ENCODE results near the gene RPS6KA5. TPM values are rescaled to one million over a fixed set of nuclear protein-coding genes. Genes with fewer than 3 reads are reported as not detected.
"Not testable (repeated sequence)": the region's sequence is repeated elsewhere in the genome, so short reads cannot be mapped to it uniquely, and the experiment has no call there.

Gene RPS6KA5
- total RNA-seq (2014; rRNA removed; shearing (Covaris generic)), result 1.9 and 6.8 TPM in 2 replicates

DNA sequence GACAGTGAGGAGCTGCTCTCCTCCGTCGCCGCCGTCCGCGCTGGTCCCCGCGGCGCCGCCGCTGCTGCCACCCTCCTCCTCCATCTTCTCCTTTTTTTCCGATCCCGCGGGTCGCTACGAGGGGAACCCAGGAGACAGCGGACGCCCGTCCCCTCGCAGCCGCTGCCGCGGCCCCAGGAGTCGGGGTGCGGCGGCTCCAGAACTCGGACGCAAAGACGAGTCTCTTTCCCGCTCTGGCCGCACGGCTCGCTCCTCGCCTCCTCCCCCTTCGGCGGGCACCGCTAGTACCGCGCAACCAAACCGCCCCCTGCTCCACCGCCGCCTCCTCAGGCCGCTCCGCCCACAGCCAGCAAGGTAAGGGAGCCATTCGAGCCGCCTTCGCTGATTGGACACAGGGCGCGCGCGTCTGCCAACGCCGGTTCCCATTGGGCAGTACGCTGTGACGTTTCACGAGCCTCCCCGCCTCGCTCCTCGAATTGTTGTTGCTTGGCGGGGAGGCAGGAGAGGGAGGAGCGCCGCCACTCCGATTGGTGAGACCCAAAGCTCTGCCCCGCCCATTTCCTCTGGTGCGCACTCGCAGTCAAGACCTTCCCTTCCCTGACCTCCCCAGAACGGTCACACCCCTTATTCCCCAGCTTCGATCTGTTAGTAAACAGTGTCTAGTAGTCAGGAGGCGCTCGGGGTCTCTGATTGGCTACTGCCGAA lies at the start of gene RPS6KA5:
TSS of gene RPS6KA5 (minus strand) at position 291 of the 705 bp plus-strand sequence. CDS start at position 84, 207 bp downstream.
- no peaks in the 10 kb centered on the region for H3K9me3 ChIP-seq (replicated peaks)
- H3K27me3 ChIP-seq (replicated peaks), result 0 out of 2 replicates have a peak, but pooled peaks cover 2% of the 10 kb centered on the region
- H3K4me1 ChIP-seq (replicated peaks), result peaks cover 5% of the 10 kb centered on the region
- peak; percentile 99 to 100 for DNase-seq (ENCODE audit: low read depth in 1 of 2, low spot score in 2 of 2)
- peak within 1 kb of the TSS; percentile 75 for H3K27ac ChIP-seq
- peak within 1 kb of the TSS; percentile 75 for H3K4me3 ChIP-seq
- H3K36me3 ChIP-seq, result no peaks in the 10 kb centered on the region

DNA sequence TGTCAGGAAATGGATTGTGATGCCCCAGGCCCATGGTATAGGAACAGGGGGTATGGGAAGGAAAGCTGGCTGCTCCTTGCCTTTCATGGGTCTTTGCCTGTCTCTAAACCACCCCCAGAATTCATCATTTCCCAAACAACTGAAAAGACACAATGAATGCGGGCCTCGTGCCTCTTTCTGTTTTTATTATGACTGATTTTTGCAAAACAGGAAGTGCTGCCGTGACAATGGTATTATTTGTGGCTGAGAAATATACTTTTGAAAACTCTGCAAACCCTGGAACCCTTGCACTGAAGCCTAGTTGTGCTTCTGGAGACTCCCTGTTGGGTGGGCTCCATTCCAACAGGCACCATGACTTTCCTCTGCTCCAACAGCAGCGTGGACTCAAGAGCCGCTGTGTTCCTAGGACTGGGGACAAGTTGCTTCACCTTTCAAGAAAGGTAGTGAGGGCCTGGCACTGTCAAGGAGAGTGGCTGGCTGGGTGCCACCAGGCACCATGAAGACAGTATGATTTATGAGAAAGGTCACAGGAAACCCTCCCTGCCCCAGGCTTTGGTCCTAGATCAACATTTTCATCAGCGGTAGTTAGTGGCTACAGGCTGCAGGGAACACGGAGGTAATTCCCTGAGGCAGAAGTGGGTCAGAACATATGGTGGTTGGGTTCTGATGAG lies 48.6 kb upstream of the RPS6KA5 start:
- H3K9me3 ChIP-seq (replicated peaks), result no peaks in the 10 kb centered on the region
- no peak overlapping the region for H3K27ac ChIP-seq
- peaks cover 15% of the 10 kb centered on the region for H3K4me1 ChIP-seq (replicated peaks)
- no peaks in the 10 kb centered on the region for H3K27me3 ChIP-seq (replicated peaks)
- no peak overlapping the region for H3K4me3 ChIP-seq
- DNase-seq (ENCODE audit: low read depth in 1 of 2, low spot score in 2 of 2), result no peak
- no peaks in the 10 kb centered on the region for H3K36me3 ChIP-seq

DNA sequence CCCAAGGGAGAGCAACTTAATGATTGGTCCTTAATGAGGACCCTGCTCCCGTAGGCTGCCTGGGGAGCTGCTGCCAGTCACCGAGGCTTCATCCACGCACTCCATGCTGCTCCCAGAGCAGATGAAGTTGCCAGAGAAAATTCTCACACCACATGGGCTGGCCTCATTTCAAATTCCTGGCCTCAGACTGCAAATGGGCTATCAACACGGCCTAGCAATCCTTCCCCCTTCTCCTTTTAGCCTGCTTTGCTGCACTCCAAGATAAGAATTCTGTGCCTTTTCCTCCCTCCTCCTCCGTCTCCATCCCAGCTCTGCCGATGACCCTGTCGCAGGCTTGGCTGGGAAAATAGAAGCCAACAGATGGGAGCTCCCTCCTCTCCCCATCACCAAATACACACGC lies 42.7 kb upstream of the RPS6KA5 start:
- no peak overlapping the region for H3K4me3 ChIP-seq
- H3K9me3 ChIP-seq (replicated peaks), result no peaks in the 10 kb centered on the region
- H3K36me3 ChIP-seq, result no peaks in the 10 kb centered on the region
- DNase-seq (ENCODE audit: low read depth in 1 of 2, low spot score in 2 of 2), result no peak
- no peaks in the 10 kb centered on the region for H3K27me3 ChIP-seq (replicated peaks)
- H3K27ac ChIP-seq, result no peak overlapping the region
- H3K4me1 ChIP-seq (replicated peaks), result no peaks in the 10 kb centered on the region

DNA sequence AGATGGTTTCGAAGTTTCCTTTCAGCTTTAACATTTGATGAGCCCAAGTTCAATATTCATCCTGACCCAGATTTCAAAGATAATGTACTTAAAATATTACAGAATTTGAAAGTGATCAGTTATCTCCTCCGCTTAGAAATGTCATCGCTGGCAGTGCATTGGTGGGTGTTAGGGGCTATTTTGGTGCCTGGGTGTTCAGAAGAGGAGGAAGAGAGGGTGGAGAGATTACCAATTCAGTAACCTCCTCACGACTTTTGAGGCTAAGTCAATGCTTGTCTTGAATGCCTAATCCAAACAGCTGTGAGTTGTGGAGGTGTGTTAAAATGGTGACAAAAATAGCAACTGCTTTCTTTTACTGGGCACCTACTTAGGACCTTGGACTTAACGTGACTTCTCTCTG lies 39.7 kb upstream of the RPS6KA5 start:
- H3K27ac ChIP-seq, result no peak overlapping the region
- H3K4me3 ChIP-seq, result no peak overlapping the region
- H3K9me3 ChIP-seq (replicated peaks), result no peaks in the 10 kb centered on the region
- H3K27me3 ChIP-seq (replicated peaks), result no peaks in the 10 kb centered on the region
- no peaks in the 10 kb centered on the region for H3K4me1 ChIP-seq (replicated peaks)
- no peaks in the 10 kb centered on the region for H3K36me3 ChIP-seq
- DNase-seq (ENCODE audit: low read depth in 1 of 2, low spot score in 2 of 2), result no peak

DNA sequence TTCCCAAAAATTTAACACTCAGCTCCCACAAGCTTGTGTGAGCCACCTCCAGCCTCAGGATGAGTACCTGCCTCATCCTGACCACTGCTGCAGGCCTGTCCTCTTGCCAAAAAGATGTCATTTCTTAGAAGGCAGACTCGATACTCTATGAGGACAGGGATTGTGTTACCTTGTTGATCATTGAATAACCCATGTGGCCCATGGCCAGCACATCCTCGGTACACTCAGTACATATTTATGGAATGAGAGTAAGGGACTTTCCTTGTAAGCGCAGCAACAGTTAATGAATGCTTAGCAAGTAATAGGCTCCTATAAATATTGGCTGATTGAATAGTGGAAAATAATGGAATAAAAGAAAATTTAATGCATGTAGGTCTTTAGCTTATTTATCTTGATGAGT lies 38.1 kb upstream of the RPS6KA5 start:
- Histone ChIP-seq H3K27ac (no peak overlapping the region), H3K9me3 (replicated peaks) (no peaks in the 10 kb centered on the region), H3K27me3 (replicated peaks) (no peaks in the 10 kb centered on the region), H3K36me3 (no peaks in the 10 kb centered on the region), H3K4me1 (replicated peaks) (no peaks in the 10 kb centered on the region), H3K4me3 (no peak overlapping the region)
- DNase-seq (ENCODE audit: low read depth in 1 of 2, low spot score in 2 of 2), result no peak

DNA sequence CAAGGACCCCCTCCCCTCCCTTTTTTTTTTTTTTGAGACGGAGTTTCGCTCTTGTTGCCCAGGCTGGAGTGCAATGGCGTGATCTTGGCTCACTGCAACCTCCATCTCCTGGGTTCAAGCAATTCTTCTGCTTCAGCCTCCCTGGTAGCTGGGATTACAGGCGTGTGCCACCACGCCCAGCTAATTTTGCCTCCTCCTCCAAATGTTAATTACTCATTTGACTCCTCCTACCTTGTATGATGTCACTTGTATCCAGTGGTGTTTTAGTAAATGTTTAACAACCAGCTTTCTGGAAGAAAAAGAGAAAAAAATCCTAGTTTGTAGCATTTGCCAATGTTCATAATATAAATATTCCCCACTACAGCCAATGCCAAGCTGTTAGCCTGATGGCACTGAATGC lies 37.2 kb upstream of the RPS6KA5 start:
- H3K4me1 ChIP-seq (replicated peaks); DNase-seq (ENCODE audit: low read depth in 1 of 2, low spot score in 2 of 2): not testable (repeated sequence)

DNA sequence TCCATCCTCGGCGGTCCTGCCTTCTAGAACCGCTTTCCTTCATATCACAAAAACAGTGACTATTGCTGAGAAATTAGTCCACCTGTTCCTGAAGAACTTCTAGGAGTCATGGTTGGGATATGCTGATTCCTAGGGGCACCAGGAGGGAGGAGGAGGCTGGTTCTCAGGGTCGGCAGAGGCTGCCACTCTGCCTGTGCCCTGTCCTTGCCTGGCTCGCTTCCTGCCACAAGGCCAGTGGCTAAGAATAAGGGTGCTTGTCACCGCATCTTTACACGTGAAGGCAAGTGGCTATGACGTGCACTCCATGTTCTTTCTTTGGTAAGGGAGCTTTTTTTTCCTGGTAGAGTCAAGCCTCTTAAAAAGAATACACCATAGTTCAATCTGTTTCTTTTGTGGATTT lies 34.7 kb upstream of the RPS6KA5 start:
- H3K4me3 ChIP-seq, result no peak overlapping the region
- no peaks in the 10 kb centered on the region for H3K9me3 ChIP-seq (replicated peaks)
- H3K27ac ChIP-seq, result no peak overlapping the region

More for the DNA sequence above, 37.2 kb upstream of the RPS6KA5 start:
- not testable (repeated sequence) for H3K9me3 ChIP-seq (replicated peaks); H3K27ac ChIP-seq; H3K36me3 ChIP-seq; H3K4me3 ChIP-seq; H3K27me3 ChIP-seq (replicated peaks)

DNA sequence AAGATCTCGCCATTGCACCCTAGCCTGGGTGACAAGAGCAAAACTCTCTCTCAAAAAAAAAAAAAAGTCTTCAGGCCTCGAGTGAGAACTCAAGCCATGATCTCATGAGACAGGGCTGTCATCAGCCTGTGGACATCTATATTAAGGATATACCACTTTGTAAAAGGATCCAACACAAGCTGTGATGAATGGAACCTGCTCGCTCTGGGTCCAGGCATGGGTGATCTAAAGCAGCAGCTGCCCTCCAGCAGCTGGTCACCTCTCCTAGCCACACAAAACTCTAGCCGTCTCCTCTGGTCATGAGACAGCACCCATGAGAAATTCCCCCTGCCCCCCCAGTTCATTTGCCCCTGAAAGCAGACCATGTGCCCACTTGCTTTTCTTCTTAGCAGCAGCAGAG lies 34.3 kb upstream of the RPS6KA5 start:
- H3K4me3 ChIP-seq, result no peak overlapping the region
- no peaks in the 10 kb centered on the region for H3K36me3 ChIP-seq
- DNase-seq (ENCODE audit: low read depth in 1 of 2, low spot score in 2 of 2), result no peak
- no peaks in the 10 kb centered on the region for H3K4me1 ChIP-seq (replicated peaks)
- H3K9me3 ChIP-seq (replicated peaks), result no peaks in the 10 kb centered on the region
- no peak overlapping the region for H3K27ac ChIP-seq
- no peaks in the 10 kb centered on the region for H3K27me3 ChIP-seq (replicated peaks)

More for the DNA sequence above, 34.7 kb upstream of the RPS6KA5 start:
- Histone ChIP-seq H3K4me1 (replicated peaks) (no peaks in the 10 kb centered on the region), H3K27me3 (replicated peaks) (no peaks in the 10 kb centered on the region), H3K36me3 (no peaks in the 10 kb centered on the region)
- DNase-seq (ENCODE audit: low read depth in 1 of 2, low spot score in 2 of 2), result no peak

DNA sequence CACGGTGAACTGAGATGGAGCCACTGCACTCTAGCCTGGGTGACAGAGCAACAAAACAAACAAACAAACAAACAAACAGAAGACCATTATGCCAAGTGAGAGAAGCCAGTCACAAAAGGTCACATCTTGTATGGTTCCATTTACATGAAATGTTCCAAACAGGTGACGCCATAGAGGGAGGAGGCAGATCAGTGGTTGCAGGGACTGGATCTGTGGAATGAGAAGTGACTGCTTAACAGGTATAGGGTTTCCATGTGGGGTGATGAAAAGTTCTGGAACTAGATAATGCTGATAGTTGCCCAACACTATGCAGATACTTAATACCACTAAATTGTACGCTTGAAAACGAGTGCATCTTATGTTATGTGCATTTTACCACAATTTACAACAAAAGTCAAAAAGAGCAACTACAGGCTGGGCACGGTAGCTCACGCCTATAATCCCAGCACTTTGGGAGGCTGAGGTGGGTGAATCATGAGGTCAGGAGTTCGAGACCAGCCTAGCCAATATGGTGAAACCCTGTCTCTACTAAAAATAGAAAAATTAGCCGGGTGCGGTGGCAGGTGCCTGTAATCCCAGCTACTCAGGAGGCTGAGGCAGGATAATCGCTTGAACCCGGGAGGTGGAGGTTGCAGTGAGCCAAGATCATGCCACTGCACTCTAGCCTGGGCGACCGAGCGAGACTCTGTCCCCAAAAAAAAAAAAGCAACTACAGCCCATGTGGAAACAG lies 33.5 kb upstream of the RPS6KA5 start:
- not testable (repeated sequence) for H3K4me1 ChIP-seq (replicated peaks); H3K27ac ChIP-seq; H3K9me3 ChIP-seq (replicated peaks); H3K27me3 ChIP-seq (replicated peaks); H3K36me3 ChIP-seq; H3K4me3 ChIP-seq; DNase-seq (ENCODE audit: low read depth in 1 of 2, low spot score in 2 of 2)

DNA sequence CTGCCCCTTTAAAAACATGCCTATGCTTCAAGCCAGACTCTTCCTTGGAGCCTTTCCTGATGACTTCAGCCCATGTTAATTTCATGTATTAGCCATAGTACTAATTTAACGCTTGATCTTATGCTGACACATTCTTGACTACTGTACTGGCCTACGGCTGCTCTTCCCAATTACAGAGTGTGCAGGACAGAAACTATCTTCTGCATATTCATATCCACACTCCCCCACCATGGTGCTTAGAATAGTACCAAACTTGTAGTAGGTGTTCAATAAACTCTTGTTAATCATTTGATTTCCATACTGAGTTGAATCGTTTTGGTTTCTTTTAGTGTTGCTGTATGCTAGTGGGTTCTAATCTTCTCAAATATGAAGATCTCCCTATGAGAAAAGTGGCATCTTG lies 31.6 kb upstream of the RPS6KA5 start:
- Histone ChIP-seq H3K27ac (no peak overlapping the region), H3K27me3 (replicated peaks) (no peaks in the 10 kb centered on the region), H3K36me3 (no peaks in the 10 kb centered on the region), H3K4me3 (no peak overlapping the region), H3K4me1 (replicated peaks) (no peaks in the 10 kb centered on the region), H3K9me3 (replicated peaks) (no peaks in the 10 kb centered on the region)
- no peak for DNase-seq (ENCODE audit: low read depth in 1 of 2, low spot score in 2 of 2)

DNA sequence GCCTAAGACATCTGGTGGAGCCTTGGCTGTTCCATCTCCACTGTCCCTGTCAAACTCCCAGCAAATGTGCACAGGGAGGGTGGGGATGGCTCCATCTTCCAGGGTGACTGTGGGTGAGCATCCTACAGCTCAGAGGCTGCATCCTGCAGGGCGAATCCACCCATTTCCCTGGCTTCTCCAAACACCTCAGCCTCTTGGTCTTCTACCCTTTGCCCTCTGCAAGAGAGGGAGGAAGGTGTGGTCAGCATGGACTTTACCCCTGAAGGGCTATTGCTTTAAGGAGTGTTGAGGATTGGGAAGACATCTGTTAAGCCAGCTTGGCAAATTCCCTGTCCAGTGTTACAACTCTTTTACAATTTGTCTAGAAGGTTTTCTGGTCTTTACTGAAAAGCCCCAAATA lies 30.3 kb upstream of the RPS6KA5 start:
- DNase-seq (ENCODE audit: low read depth in 1 of 2, low spot score in 2 of 2), result no peak
- Histone ChIP-seq H3K36me3 (no peaks in the 10 kb centered on the region), H3K4me1 (replicated peaks) (no peaks in the 10 kb centered on the region), H3K27ac (no peak overlapping the region), H3K4me3 (no peak overlapping the region), H3K9me3 (replicated peaks) (no peaks in the 10 kb centered on the region), H3K27me3 (replicated peaks) (no peaks in the 10 kb centered on the region)

DNA sequence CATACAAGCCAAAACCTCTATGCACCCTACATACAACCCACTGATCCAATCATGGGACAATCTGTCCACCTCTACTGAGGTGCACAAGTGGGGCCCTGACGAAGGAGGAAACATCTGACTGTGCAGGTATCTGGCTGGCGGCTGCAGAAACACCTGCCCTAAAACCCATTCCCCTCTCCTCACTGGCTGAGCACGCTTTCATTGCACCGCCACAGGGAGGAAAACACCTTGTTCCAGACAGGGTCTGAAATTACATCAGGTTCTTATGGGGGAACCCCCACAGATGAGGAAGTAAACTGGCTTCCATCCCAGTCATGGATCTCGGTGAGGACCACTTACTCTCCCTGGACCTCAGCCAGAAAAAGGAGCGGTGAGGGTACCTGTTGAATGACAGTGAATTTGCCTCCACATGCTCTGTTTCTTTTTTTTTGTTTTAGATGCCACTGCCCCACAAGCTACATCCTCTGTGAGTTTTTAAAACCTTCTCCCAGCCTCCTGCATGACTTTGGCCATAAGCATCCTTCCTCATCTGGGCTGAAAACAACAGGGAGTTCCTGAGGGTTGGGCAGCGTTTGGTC lies 29.6 kb upstream of the RPS6KA5 start:
- Histone ChIP-seq H3K36me3 (no peaks in the 10 kb centered on the region), H3K27ac (no peak overlapping the region), H3K4me1 (replicated peaks) (no peaks in the 10 kb centered on the region), H3K27me3 (replicated peaks) (no peaks in the 10 kb centered on the region), H3K9me3 (replicated peaks) (no peaks in the 10 kb centered on the region), H3K4me3 (no peak overlapping the region)
- DNase-seq (ENCODE audit: low read depth in 1 of 2, low spot score in 2 of 2), result no peak

DNA sequence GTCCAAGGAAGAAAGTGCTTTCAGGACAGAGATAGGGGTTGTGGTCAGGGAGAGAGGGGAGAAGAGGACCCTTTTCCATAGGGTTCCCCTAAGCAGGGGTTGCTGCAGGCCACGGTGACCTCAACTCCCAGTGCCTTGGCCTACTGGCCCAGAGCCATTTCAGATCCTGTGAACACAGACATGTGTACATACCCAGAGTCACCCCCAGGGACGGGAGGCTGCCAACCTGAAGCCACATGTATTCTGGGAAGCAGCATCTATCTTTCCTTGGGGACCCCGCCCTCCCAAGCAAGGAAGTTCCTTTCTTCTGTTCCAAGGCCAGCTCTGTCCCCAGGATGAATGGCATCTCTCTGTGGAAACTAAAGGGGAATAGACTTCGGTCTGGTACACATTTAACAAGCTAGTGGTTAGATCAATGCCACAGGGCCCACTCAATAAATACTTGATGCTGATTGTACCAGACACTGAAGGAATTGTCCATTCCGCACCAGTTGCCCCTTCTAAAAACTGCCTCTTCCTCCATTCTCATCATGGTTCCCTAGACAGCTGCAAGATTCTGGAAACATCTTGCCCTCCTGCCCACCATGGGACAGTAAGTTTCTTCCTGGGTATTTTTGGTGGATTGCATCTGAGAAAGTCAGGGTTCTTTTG lies 28.3 kb upstream of the RPS6KA5 start:
- H3K27ac ChIP-seq, result no peak overlapping the region
- H3K9me3 ChIP-seq (replicated peaks), result no peaks in the 10 kb centered on the region
- H3K36me3 ChIP-seq, result no peaks in the 10 kb centered on the region
- DNase-seq (ENCODE audit: low read depth in 1 of 2, low spot score in 2 of 2), result no peak
- H3K4me3 ChIP-seq, result no peak overlapping the region
- no peaks in the 10 kb centered on the region for H3K27me3 ChIP-seq (replicated peaks)
- H3K4me1 ChIP-seq (replicated peaks), result no peaks in the 10 kb centered on the region

All from SJSA1 (cell line).